ENCODE measurements around the gene RTN4IP1. TPM values are rescaled to one million over a fixed set of nuclear protein-coding genes. Genes with fewer than 3 reads are reported as not detected.
A peak's percentile ranks its signal among the peaks of the same experiment; 100 is the strongest.

The RTN4IP1 gene
- total and polyA plus RNA-seq, 8 donors = 1.5 to 3.7 (median 2.1) TPM

GRCh38 chr6:106574741-106575458, 54.4 kb downstream of the RTN4IP1 start:
- 88 to 93% methylated on average over 16 of the region's 16 CpGs for WGBS, 2 donors
- no peak overlapping the region for H3K4me3 ChIP-seq
- H3K27me3 ChIP-seq = no peaks in the 10 kb centered on the region
- DNase-seq (no peak), ATAC-seq (peak in 3 of 4 donors; percentile 37 to 84 (median 39)), FAIRE-seq (no peak)
- no peaks in the 10 kb centered on the region for H3K9me3 ChIP-seq
- H3K4me1 ChIP-seq = no peaks in the 10 kb centered on the region
- no peaks in the 10 kb centered on the region for H3K36me3 ChIP-seq
- TF ChIP-seq CTCF (IDR thresholded peaks at IDR 0.05) = no peak
- intact Hi-C loops (cut with DNase I) = no loop called here
- no peak overlapping the region for H3K27ac ChIP-seq

GRCh38 chr6:106572875-106573585, 56.3 kb downstream of the RTN4IP1 start:
- no peak for TF ChIP-seq CTCF (IDR thresholded peaks at IDR 0.05)
- FAIRE-seq (no peak), ATAC-seq (peak in 1 of 4 donors; percentile 8), DNase-seq (no peak)
- no peak overlapping the region for H3K4me3 ChIP-seq
- H3K36me3 ChIP-seq = no peaks in the 10 kb centered on the region
- no peak overlapping the region for H3K27ac ChIP-seq
- 77% methylated on average over 6 of the region's 6 CpGs for WGBS, 2 donors
- H3K4me1 ChIP-seq = no peaks in the 10 kb centered on the region
- no peaks in the 10 kb centered on the region for H3K9me3 ChIP-seq
- no peaks in the 10 kb centered on the region for H3K27me3 ChIP-seq
- intact Hi-C loops (cut with DNase I) = no loop called here

- 50 to 72% methylated on average over 5 of the region's 5 CpGs for WGBS, 2 donors
- H3K4me1 ChIP-seq = no peaks in the 10 kb centered on the region
- H3K36me3 ChIP-seq = no peaks in the 10 kb centered on the region
- no peak for TF ChIP-seq CTCF (IDR thresholded peaks at IDR 0.05)
- H3K9me3 ChIP-seq = no peaks in the 10 kb centered on the region
- peak in 2 of 4 donors; percentile 42 to 80 for ATAC-seq
- DNase-seq = no peak
- intact Hi-C loops (cut with DNase I) = no loop called here
- H3K4me3 ChIP-seq = no peak overlapping the region
- no peaks in the 10 kb centered on the region for H3K27me3 ChIP-seq
- no peak overlapping the region for H3K27ac ChIP-seq
- no peak for FAIRE-seq
Observed at GRCh38 chr6:106572436-106572835, 56.9 kb downstream of the RTN4IP1 start.

- FAIRE-seq = no peak
- Histone ChIP-seq H3K4me3 (no peak overlapping the region), H3K9me3 (no peaks in the 10 kb centered on the region), H3K4me1 (no peaks in the 10 kb centered on the region), H3K36me3 (no peaks in the 10 kb centered on the region), H3K27ac (no peak overlapping the region), H3K27me3 (no peaks in the 10 kb centered on the region)
- ATAC-seq = no peak
- DNase-seq = no peak
- 86 to 94% methylated on average over 4 of the region's 4 CpGs for WGBS, 2 donors
- TF ChIP-seq CTCF (IDR thresholded peaks at IDR 0.05) = no peak
- intact Hi-C loops (cut with DNase I) = loop anchor here in 2 of 3 donors (5.0 to 10.0 kb wide), 3 partner anchors 122 to 232 kb away; no protein-coding TSS in a partner anchor
Observed at GRCh38 chr6:106569428-106569827, 59.9 kb downstream of the RTN4IP1 start.

All from pancreas (tissue), 10 donors.